A673 (cell line): Measurements from ENCODE around the gene PPTC7.
"Not testable (repeated sequence)": the region's sequence is repeated elsewhere in the genome, so short reads cannot be mapped to it uniquely, and the experiment has no call there.

Experiments used
- CTCF ChIP-seq: fragments of 300-800, 200-600 bp; sonication (generic); conservative IDR thresholded peaks from 2 replicates; pipeline ENCODE4 v1.5.1; 2017; ENCODE audit warnings: low read depth, mild to moderate bottlenecking, antibody characterized with exemption, low read length, moderate library complexity, mixed read lengths
- EZH2 ChIP-seq: fragments of 200-600 bp; sonication (generic); IDR thresholded peaks from 2 replicates; pipeline ENCODE4 v1.6.1; 2017; ENCODE audit warnings: borderline replicate concordance, low read depth, mild to moderate bottlenecking, mixed read lengths, antibody characterized with exemption, low read length; ENCODE audit not compliant: poor library complexity, severe bottlenecking

DNA sequence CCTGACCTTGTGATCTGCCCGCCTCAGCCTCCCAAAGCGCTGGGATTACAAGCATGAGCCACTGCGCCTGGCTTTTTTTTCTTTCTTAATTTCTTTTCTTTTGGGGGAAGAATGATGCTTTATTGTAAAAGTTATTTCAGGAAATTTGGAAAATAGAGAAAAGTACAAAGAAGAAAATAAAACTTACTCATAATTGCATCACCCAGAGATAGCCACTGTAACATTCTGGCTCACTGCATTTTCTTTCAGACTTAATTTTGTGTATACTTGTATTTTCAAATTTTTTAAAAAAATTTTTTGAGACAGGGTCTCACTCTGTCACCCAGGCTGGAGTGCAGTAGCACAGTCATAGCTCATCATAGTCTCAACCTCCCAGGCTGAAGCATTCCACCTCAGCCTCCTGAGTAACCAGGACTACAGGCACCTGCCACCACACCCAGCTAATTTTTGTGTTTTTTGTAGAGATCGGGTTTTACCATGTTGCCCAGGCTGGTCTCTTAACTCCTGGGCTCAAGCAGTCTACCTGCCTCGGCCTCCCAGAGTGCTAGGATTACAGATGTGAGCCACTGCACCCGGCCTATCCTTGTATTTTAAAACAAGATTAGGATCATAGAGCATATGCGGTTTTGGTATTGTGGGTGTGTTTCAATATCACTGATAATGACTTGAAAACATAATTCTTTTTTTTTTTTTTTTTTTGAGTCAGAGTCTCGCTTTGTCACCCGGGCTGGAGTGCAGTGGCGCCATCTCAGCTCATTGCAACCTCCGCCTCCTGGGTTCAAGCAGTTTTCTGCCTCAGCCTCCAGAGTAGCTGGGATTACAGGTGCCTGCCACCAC, 62.0 kb downstream of the PPTC7 start:
- not testable (repeated sequence) for TF ChIP-seq CTCF, EZH2
